Calu3 (cell line): Measurements from ENCODE around the gene LARP4. TPM values are rescaled to one million over a fixed set of nuclear protein-coding genes. Genes with fewer than 3 reads are reported as not detected.

Experiments
- BruUV-seq: library from RNA; stranded (reverse); fragments of 400-500 nt; replicated peaks from 2 replicates; lab custom pipeline; 2021; lab: Mats Ljungman, UMichigan
- CTCF ChIA-PET: fragments of 300-600 bp; sonication (Branson Sonifier 250); formaldehyde crosslinking; loops from one replicate; lab custom pipeline; 2022; ENCODE audit warnings: antibody characterized with exemption; lab: Charles Lee
- DNase-seq: peaks from one replicate; pipeline ENCODE4 v3.0.0; 2022
- H3K27ac Mint-ChIP-seq: one replicate; pipeline ENCODE4 v1.8.0; 2022; ENCODE audit warnings: mixed read lengths; ENCODE audit not compliant: unreplicated experiment
- H3K27me3 Mint-ChIP-seq: one replicate; pipeline ENCODE4 v1.8.0; 2022; ENCODE audit warnings: mixed read lengths; ENCODE audit not compliant: unreplicated experiment
- H3K36me3 Mint-ChIP-seq: one replicate; pipeline ENCODE4 v1.8.0; 2022; ENCODE audit warnings: mild to moderate bottlenecking, moderate library complexity, mixed read lengths; ENCODE audit not compliant: insufficient read depth, unreplicated experiment
- H3K4me1 Mint-ChIP-seq: one replicate; pipeline ENCODE4 v1.8.0; 2022; ENCODE audit warnings: mild to moderate bottlenecking, low read depth, mixed read lengths; ENCODE audit not compliant: unreplicated experiment
- H3K4me3 Mint-ChIP-seq: one replicate; pipeline ENCODE4 v1.8.0; 2022; ENCODE audit warnings: mild to moderate bottlenecking, low read depth, moderate library complexity, mixed read lengths; ENCODE audit not compliant: unreplicated experiment
- H3K9me3 Mint-ChIP-seq: one replicate; pipeline ENCODE4 v1.8.0; 2022; ENCODE audit warnings: low read depth, mixed read lengths; ENCODE audit not compliant: unreplicated experiment
- CTCF ChIP-seq: fragments of 200-600 bp; IDR thresholded peaks from one replicate; pipeline ENCODE4 v1.8.0; 2022; ENCODE audit warnings: antibody characterized with exemption; ENCODE audit not compliant: unreplicated experiment
- intact Hi-C: fragments of 100-400 bp; cut with micrococcal nuclease; formaldehyde crosslinking; loops from one replicate; pipeline ENCODE4 v1.10.0; 2022; ENCODE audit not compliant: unreplicated experiment
- total RNA-seq: library from RNA; stranded (reverse); gene quantifications from 2 replicates; pipeline ENCODE4 v1.2.3, GENCODE V29; 2022

Gene LARP4
- total RNA-seq, 1 experiment from 2014 or later, result 67.6 TPM

- Mint-ChIP-seq H3K27me3 (no peaks in the 10 kb centered on the region), H3K4me3 (no peak overlapping the region), H3K4me1 (peaks cover 16% of the 10 kb centered on the region), H3K36me3 (peaks cover 6% of the 10 kb centered on the region), H3K27ac (no peak overlapping the region), H3K9me3 (no peaks in the 10 kb centered on the region)
- DNase-seq, result peak; percentile 39
- no peak for TF ChIP-seq CTCF
- BruUV-seq, result no TSS peak
- intact Hi-C loops, result no loop called here
- CTCF ChIA-PET, result interaction anchor here (0.5 to 0.7 kb wide), 2 partner anchors 369 to 551 kb away, joined by 5 read pairs; partner anchors contain the start of genes ATF1 and BCDIN3D
These were observed 6.1 kb upstream of the LARP4 start for GRCh38 chr12:50394469-50395029.

- Mint-ChIP-seq H3K27ac (peak overlapping the region; percentile 96), H3K36me3 (peaks cover 26% of the 10 kb centered on the region)
- CTCF ChIA-PET, result no interaction called here
These were observed 3.5 kb upstream of the LARP4 start for GRCh38 chr12:50397117-50397650.

GRCh38 chr12:50398931-50399330 is 1.8 kb upstream of the LARP4 start:
- peaks cover 16% of the 10 kb centered on the region for H3K4me1 Mint-ChIP-seq
- H3K4me3 Mint-ChIP-seq, result no peak overlapping the region
- BruUV-seq, result no TSS peak
- DNase-seq, result no peak
- no peak for TF ChIP-seq CTCF
- peak overlapping the region; percentile 60 for H3K27ac Mint-ChIP-seq
- H3K36me3 Mint-ChIP-seq, result peaks cover 34% of the 10 kb centered on the region
- CTCF ChIA-PET, result interaction anchor here (0.6 kb wide), 1 partner anchor 142 kb away, joined by 3 read pairs; no protein-coding TSS in a partner anchor
- no peaks in the 10 kb centered on the region for H3K27me3 Mint-ChIP-seq
- intact Hi-C loops, result no loop called here
- H3K9me3 Mint-ChIP-seq, result no peaks in the 10 kb centered on the region

More at GRCh38 chr12:50397117-50397650, 3.5 kb upstream of the LARP4 start:
- DNase-seq, result no peak
- Mint-ChIP-seq H3K27me3 (no peaks in the 10 kb centered on the region), H3K4me3 (no peak overlapping the region), H3K4me1 (peaks cover 8% of the 10 kb centered on the region), H3K9me3 (no peaks in the 10 kb centered on the region)
- no TSS peak for BruUV-seq
- intact Hi-C loops, result no loop called here
- no peak for TF ChIP-seq CTCF

- H3K4me3 Mint-ChIP-seq, result peak overlapping the region; percentile 94
- no peak for TF ChIP-seq CTCF
- H3K9me3 Mint-ChIP-seq, result no peaks in the 10 kb centered on the region
- TSS peak; percentile 97 for BruUV-seq
- no peaks in the 10 kb centered on the region for H3K27me3 Mint-ChIP-seq
- H3K4me1 Mint-ChIP-seq, result peaks cover 16% of the 10 kb centered on the region
- intact Hi-C loops, result loop anchor here (5.0 kb wide), 1 partner anchor 73 kb away; no protein-coding TSS in a partner anchor
- H3K27ac Mint-ChIP-seq, result peak overlapping the region; percentile 95
- CTCF ChIA-PET, result no interaction called here
- DNase-seq, result no peak
- H3K36me3 Mint-ChIP-seq, result peaks cover 39% of the 10 kb centered on the region
These were observed 514 bp upstream of the LARP4 start for GRCh38 chr12:50400104-50400637.
